ENCODE results near the gene PPP1R16B. TPM values are rescaled to one million over a fixed set of nuclear protein-coding genes. Genes with fewer than 3 reads are reported as not detected.

The PPP1R16B gene
- total and polyA plus RNA-seq, 10 of the 15 experiments (the other 5 are each of a cell fraction or from before 2014, with no cell fraction given) = 13.4 to 90.2 (median 66.7) TPM

- Histone ChIP-seq H3K9ac (ENCODE audit: control insufficient read depth, insufficient read depth, low read length) (no peak overlapping the region), H2AFZ (ENCODE audit: control insufficient read depth, low read depth, low read length) (no peak overlapping the region), H3K4me1 (ENCODE audit: control insufficient read depth, insufficient read depth, low read length) (peaks cover 50% of the 10 kb centered on the region), H3K79me2 (ENCODE audit: control insufficient read depth, insufficient read depth, low read length) (peaks cover 39% of the 10 kb centered on the region), H3K4me3 (no peak overlapping the region), H3K4me2 (ENCODE audit: control insufficient read depth, insufficient read depth) (no peak overlapping the region), H3K36me3 (ENCODE audit: control insufficient read depth in 2 of 2, insufficient read depth in 2 of 2, low read length in 1 of 2) (peaks cover 36% of the 10 kb centered on the region in 2 experiments), H3K9me3 (replicated peaks; ENCODE audit: control insufficient read depth, insufficient read depth, low read length) (no peaks in the 10 kb centered on the region), H3K27ac (ENCODE audit: control insufficient read depth, insufficient read depth) (no peak overlapping the region; the same call in 1 of the 2 replicates), H3K27me3 (replicated peaks in 1 of 2; ENCODE audit: control insufficient read depth in 2 of 2, insufficient read depth in 2 of 2, low read length in 1 of 2) (no peaks in the 10 kb centered on the region), H4K20me1 (ENCODE audit: control insufficient read depth, insufficient read depth) (no peaks in the 10 kb centered on the region)
- ChIA-PET SMC1A (ENCODE audit: uncharacterized antibody, unreplicated experiment) (interaction anchor here (1.8 to 6.6 kb wide), 5 partner anchors 8 to 53 kb away, joined by 5 to 131 read pairs (median 105); no protein-coding TSS in a partner anchor), POLR2A (interaction anchor here (1.2 to 4.6 kb wide), 4 partner anchors 10 to 31 kb away, joined by 3 to 60 read pairs (median 16); no protein-coding TSS in a partner anchor), RAD21 (ENCODE audit: unreplicated experiment) (interaction anchor here (0.9 to 6.5 kb wide), 7 partner anchors 13 to 96 kb away, joined by 3 to 205 read pairs (median 80); partner anchors contain the start of gene PPP1R16B), CTCF (interaction anchor here (1.7 to 6.9 kb wide), 3 partner anchors 13 to 82 kb away, joined by 4 to 183 read pairs (median 106); no protein-coding TSS in a partner anchor)
- FAIRE-seq (no peak), DNase-seq (ENCODE audit: low read depth, low spot score) (no peak), ATAC-seq (no peak)
- in situ Hi-C loops (cut with MboI) = no loop called here
- WGBS (ENCODE audit: insufficient coverage, insufficient replicate concordance, low lambda C conversion rate, missing lambda C conversion rate) = 93% methylated on average over 13 of the region's 13 CpGs
- intact Hi-C loops (cut with micrococcal nuclease; ENCODE audit: unreplicated experiment) = no loop called here
- BruUV-seq (replicated peaks) = no TSS peak
- TF ChIP-seq NFYB (IDR thresholded peaks at IDR 0.05; ENCODE audit: insufficient read depth, low read depth, low read length) (no peak), CREB1 (IDR thresholded peaks at IDR 0.05; ENCODE audit: low read depth) (no peak), BCLAF1 (IDR thresholded peaks at IDR 0.05) (no peak), SMAD5 (IDR thresholded peaks at IDR 0.05; ENCODE audit: low read depth) (no peak), SUZ12 (IDR thresholded peaks at IDR 0.05; ENCODE audit: unreplicated experiment) (no peak), JUNB (IDR thresholded peaks at IDR 0.05) (no peak)
Observed at GRCh38 chr20:38889792-38890496, 84.4 kb downstream of the PPP1R16B start.

Measured in GM12878 (cell line).